Hematopoietic multipotent progenitor cell treated with erythropoietin and hydrocortisone succinate and interleukin-3 and kit ligand, for 4 days (in vitro differentiated cells): ENCODE data around the gene HGF.

Experiments
- DNase-seq: peaks from one replicate; pipeline ENCODE4 v3.0.0-alpha.2; 2015

HGF gene

GRCh38 chr7:81715984-81716588 lies 53.8 kb downstream of the HGF start:
- peak; percentile 11 for DNase-seq

- no peak for DNase-seq
These were observed 55.5 kb downstream of the HGF start for GRCh38 chr7:81714306-81714705.

- no peak for DNase-seq
These were observed 59.1 kb downstream of the HGF start for GRCh38 chr7:81710751-81711150.

GRCh38 chr7:81709836-81710235 lies 60.0 kb downstream of the HGF start:
- peak; percentile 2 for DNase-seq

GRCh38 chr7:81707966-81708365 lies 61.9 kb downstream of the HGF start:
- no peak for DNase-seq

GRCh38 chr7:81707196-81707595 lies 62.7 kb downstream of the HGF start:
- DNase-seq: no peak

GRCh38 chr7:81705206-81705605 lies 64.6 kb downstream of the HGF start:
- no peak for DNase-seq

- DNase-seq: no peak
These were observed 65.3 kb downstream of the HGF start for GRCh38 chr7:81704595-81704994.

- no peak for DNase-seq
These were observed 70.9 kb downstream of the HGF start for GRCh38 chr7:81698965-81699364.

- DNase-seq: no peak
These were observed 75.1 kb downstream of the HGF start for GRCh38 chr7:81694711-81695110.

- DNase-seq: no peak
These were observed 76.0 kb downstream of the HGF start for GRCh38 chr7:81693894-81694293.

- no peak for DNase-seq
These were observed 76.8 kb downstream of the HGF start for GRCh38 chr7:81693080-81693479.

GRCh38 chr7:81692146-81692905 lies 77.5 kb downstream of the HGF start:
- DNase-seq: no peak

- no peak for DNase-seq
These were observed 78.5 kb downstream of the HGF start for GRCh38 chr7:81691199-81691821.

- no peak for DNase-seq
These were observed 79.2 kb downstream of the HGF start for GRCh38 chr7:81690688-81691087.

- no peak for DNase-seq
These were observed 79.6 kb downstream of the HGF start for GRCh38 chr7:81690251-81690650.

GRCh38 chr7:81688622-81689411 lies 81.0 kb downstream of the HGF start:
- no peak for DNase-seq

- no peak for DNase-seq
These were observed 82.8 kb downstream of the HGF start for GRCh38 chr7:81687062-81687461.

GRCh38 chr7:81685270-81685868 lies 84.5 kb downstream of the HGF start:
- no peak for DNase-seq

- peak; percentile 57 for DNase-seq
These were observed 85.2 kb downstream of the HGF start for GRCh38 chr7:81684514-81685269.

- DNase-seq: no peak
These were observed 85.8 kb downstream of the HGF start for GRCh38 chr7:81684033-81684432.

GRCh38 chr7:81682873-81683272 lies 87.0 kb downstream of the HGF start:
- DNase-seq: no peak
